K562 (cell line): ENCODE data around the gene ANAPC2. TPM values are rescaled to one million over a fixed set of nuclear protein-coding genes. Genes with fewer than 3 reads are reported as not detected.

Source experiments
- ATAC-seq: fragments of 200-7000 bp; cut with Tn5 transposase; 3 replicates; pipeline ENCODE4 v1.9.1; 2020; ENCODE audit warnings: moderate library complexity
- BruUV-seq: library from RNA; stranded (reverse); fragments of 400-500 nt; replicated peaks from 2 replicates; lab custom pipeline; 2021; lab: Mats Ljungman, UMichigan
- CTCF ChIA-PET: fragments of 300-600 bp; formaldehyde crosslinking; extraction: SDS; loops from one replicate; lab custom pipeline; 2021; ENCODE audit warnings: low intra/inter-chr PET ratio; lab: Yijun Ruan, JAX
- POLR2A ChIA-PET: fragments of 300-600, 350-650 bp; sonication (Branson Sonifier 250); formaldehyde crosslinking; extraction: SDS; loops from one replicate; lab custom pipeline; 2021; ENCODE audit warnings: antibody characterized with exemption, inconsistent platforms; lab: Yijun Ruan, JAX
- DNase-seq, 4 experiments: peaks; one replicate each; pipeline versions ENCODE4 v3.0.0 to v3.0.0-alpha.2; 2011 to 2018; ENCODE audit warnings: low spot score in 3 of 4, mixed read lengths in 3 of 4; ENCODE audit errors: extremely low read depth in 1 of 4
- FAIRE-seq: peaks from 2 replicates; lab custom pipeline; 2011; peaks lifted over from hg19 to GRCh38; lab: Jason Lieb, UNC
- H2AFZ ChIP-seq: 2 replicates; pipeline ENCODE4 v1.6.0; 2011; ENCODE audit warnings: low read depth, low read length, control low read depth, inconsistent platforms
- H3K27ac ChIP-seq: fragments of 200-600 bp; 3 replicates; pipeline ENCODE4 v1.8.0; 2011; ENCODE audit warnings: low read depth, mild to moderate bottlenecking, control low read depth, inconsistent platforms, low read length, moderate library complexity, mixed read lengths; ENCODE audit errors: extremely low read depth
- H3K27me3 ChIP-seq, 2 experiments: fragments of 300-600 bp in 1 of 2; 2 replicates in 1 of 2; 3 replicates in 1 of 2; pipeline versions ENCODE4 v1.6.0 to v1.8.0; 2011; ENCODE audit warnings: inconsistent platforms in 2 of 2, low read length in 2 of 2, mild to moderate bottlenecking in 1 of 2, mixed read lengths in 1 of 2, moderate library complexity in 1 of 2; ENCODE audit not compliant: control insufficient read depth in 2 of 2, insufficient read depth in 2 of 2
- H3K36me3 ChIP-seq: fragments of 300-600 bp; 3 replicates; pipeline ENCODE4 v1.8.0; 2011; ENCODE audit warnings: mild to moderate bottlenecking, low read length, inconsistent platforms; ENCODE audit not compliant: control insufficient read depth, insufficient read depth
- H3K4me1 ChIP-seq, 2 experiments: fragments of 200-600 bp in 1 of 2; replicated peaks in 1 of 2; 2 replicates in 1 of 2; 3 replicates in 1 of 2; pipeline versions ENCODE4 v1.5.1 to v1.8.0; 2011; ENCODE audit warnings: inconsistent platforms in 2 of 2, low read length in 2 of 2, mild to moderate bottlenecking in 1 of 2, mixed read lengths in 1 of 2, moderate library complexity in 1 of 2; ENCODE audit not compliant: control insufficient read depth in 2 of 2, insufficient read depth in 2 of 2
- H3K4me2 ChIP-seq: 2 replicates; pipeline ENCODE4 v1.6.1; 2011; ENCODE audit warnings: low read length, control low read depth, inconsistent platforms, mixed read lengths; ENCODE audit not compliant: insufficient read depth
- H3K4me3 ChIP-seq: fragments of 200-600 bp; sonication (generic), shearing (Covaris generic); 2 replicates; pipeline ENCODE4 v1.5.1; 2016; ENCODE audit warnings: control low read depth, inconsistent platforms
- H3K79me2 ChIP-seq: fragments of 200-600 bp; 3 replicates; pipeline ENCODE4 v1.8.0; 2011; ENCODE audit warnings: low read length, inconsistent platforms; ENCODE audit not compliant: control insufficient read depth, insufficient read depth
- H3K9ac ChIP-seq, 2 experiments: 2 replicates each; pipeline versions ENCODE4 v1.6.0 to v1.6.1; 2011; ENCODE audit warnings: low read depth in 2 of 2, low read length in 2 of 2, control low read depth in 1 of 2, inconsistent platforms in 1 of 2, mild to moderate bottlenecking in 1 of 2, mixed read lengths in 1 of 2; ENCODE audit not compliant: insufficient read depth in 1 of 2
- H3K9me1 ChIP-seq: one replicate; pipeline ENCODE4 v1.6.0; 2011; ENCODE audit warnings: inconsistent platforms, mild to moderate bottlenecking, low read length, moderate library complexity; ENCODE audit not compliant: control insufficient read depth, insufficient read depth
- H3K9me3 ChIP-seq: replicated peaks from 2 replicates; pipeline ENCODE4 v1.5.1; 2011; ENCODE audit warnings: low read depth, low read length, inconsistent platforms; ENCODE audit not compliant: control insufficient read depth, insufficient read depth
- H4K20me1 ChIP-seq: replicated peaks from 2 replicates; pipeline ENCODE4 v1.6.1; 2011; ENCODE audit warnings: low read length, inconsistent platforms, mixed read lengths; ENCODE audit not compliant: control insufficient read depth, insufficient read depth
- FIP1L1 ChIP-seq: fragments of 200-400 bp; formaldehyde crosslinking; IDR thresholded peaks from 2 replicates; pipeline ENCODE4 v1.6.1; 2018; ENCODE audit warnings: mild to moderate bottlenecking, low read depth, low read length; ENCODE audit not compliant: poor library complexity, severe bottlenecking
- HIVEP1 ChIP-seq: fragments of 250-450 bp; sonication (Bioruptor Pico); IDR thresholded peaks from 2 replicates; pipeline ENCODE4 v1.4.0; 2020; ENCODE audit warnings: mild to moderate bottlenecking
- HNRNPH1 ChIP-seq: fragments of 200-400 bp; formaldehyde crosslinking; optimal IDR thresholded peaks from 2 replicates; pipeline ENCODE3; 2017; ENCODE audit warnings: low read depth, mild to moderate bottlenecking, low read length, moderate library complexity
- NFE2L1 ChIP-seq: fragments of 450-650 bp; IDR thresholded peaks from 2 replicates; pipeline ENCODE4 v1.6.1; 2016; ENCODE audit warnings: missing genetic modification characterization, low read depth, mild to moderate bottlenecking, missing compliant biosample characterization, moderate library complexity, borderline replicate concordance
- SAFB2 ChIP-seq: fragments of 200-400 bp; formaldehyde crosslinking; IDR thresholded peaks from 2 replicates; pipeline ENCODE4 v1.6.1; 2018; ENCODE audit warnings: borderline replicate concordance, low read length, low read depth, moderate library complexity; ENCODE audit not compliant: severe bottlenecking
- VEZF1 ChIP-seq: fragments of 200-800 bp; sonication (Bioruptor generic); IDR thresholded peaks from 2 replicates; pipeline ENCODE4 v1.6.1; 2017; ENCODE audit warnings: missing genetic modification characterization, missing compliant biosample characterization
- ZBTB2 ChIP-seq: fragments of 450-650 bp; IDR thresholded peaks from 2 replicates; pipeline ENCODE4 v1.6.1; 2016; ENCODE audit warnings: antibody characterized with exemption
- ZNF609 ChIP-seq: sonication (generic); formaldehyde crosslinking; IDR thresholded peaks from 2 replicates; pipeline ENCODE4 v1.8.1; 2023; ENCODE audit warnings: missing genetic modification reagents, mild to moderate bottlenecking, borderline replicate concordance
- WGBS: fragments of 100-300 bp; shearing (Covaris generic); methylation state at CpG from one replicate; pipeline ENCODE4 v1.1.6; 2016; ENCODE audit warnings: low coverage, mixed read lengths; ENCODE audit not compliant: insufficient coverage; ENCODE audit errors: missing lambda C conversion rate; 5-methylcytosine and 5-hydroxymethylcytosine counted together
- in situ Hi-C: fragments of 300-500 bp; cut with MboI; formaldehyde crosslinking; loops from 4 replicates; pipeline ENCODE4 v1.15.0; 2018; ENCODE audit warnings: inconsistent platforms, mixed read lengths
- intact Hi-C: fragments of 100-400 bp; cut with micrococcal nuclease; formaldehyde crosslinking; loops from 2 replicates; pipeline ENCODE4 v1.14.2; 2022
- polyA plus RNA-seq, 8 experiments: library from polyadenylated mRNA; depleted of rRNA in 4 of 8; stranded (reverse) in 5 of 8; unstranded in 3 of 8; fragments of >200 nt; fragmentation: Nextera tagmentation in 2 of 8; fragmentation: Illumina TruSeq in 1 of 8; extraction: Ambion mirVana in 2 of 8; extraction: Trizol in 1 of 8; gene quantifications; 2 replicates each; pipeline versions ENCODE4 v1.2.1 to v1.2.3, GENCODE V29; 2011 to 2014; ENCODE audit warnings: inconsistent platforms in 1 of 8, missing spikeins in 1 of 8
- total RNA-seq, 7 experiments: library from RNA; depleted of rRNA in 6 of 7; stranded (reverse); fragments of >200 nt in 6 of 7; fragmentation: Illumina TruSeq in 2 of 7; extraction: Trizol in 2 of 7; gene quantifications; 2 replicates each; pipeline versions ENCODE4 v1.2.1 to v1.2.3, GENCODE V29; 2011 to 2021; ENCODE audit warnings: low replicate concordance in 1 of 7

Gene ANAPC2
- total and polyA plus RNA-seq, 9 of the 15 experiments (the other 6 are each of a cell fraction or from before 2014, with no cell fraction given), result 0.11 to 56.5 (median 17.1) TPM; not detected in 1

DNA sequence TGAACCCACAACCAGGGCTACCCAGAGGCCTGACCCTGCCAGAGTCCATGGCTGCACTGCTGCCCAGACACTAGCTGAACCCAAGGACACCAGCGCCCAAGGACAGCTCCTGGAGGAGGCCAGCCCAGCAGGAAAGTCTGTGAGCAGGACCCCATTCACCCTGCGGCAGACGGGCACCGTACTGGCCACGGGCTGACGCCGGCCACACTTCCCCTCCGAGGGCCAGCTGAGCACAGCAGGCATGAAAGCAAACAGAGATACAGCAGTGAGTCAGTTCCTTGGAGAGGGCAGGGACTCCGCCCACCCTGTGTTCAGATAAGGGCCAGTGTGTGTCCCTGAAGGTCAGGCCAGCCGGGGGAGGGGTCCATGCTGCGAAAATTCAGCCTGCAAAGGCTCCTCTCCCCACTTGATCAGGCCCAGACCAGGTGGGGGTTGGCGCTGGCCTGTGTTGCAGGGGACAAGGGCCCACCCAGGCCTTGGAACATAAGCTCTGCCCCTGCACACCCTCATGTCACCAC lies 30.5 kb upstream of the ANAPC2 start (continued):
- TF ChIP-seq ZBTB2 (peak; percentile 82), NFE2L1 (tag) (no peak)

GRCh38 chr9:137218212-137218753 lies 29.9 kb upstream of the ANAPC2 start:
- POLR2A ChIA-PET, result interaction anchor here (0.5 to 2.1 kb wide), 11 partner anchors 9 to 222 kb away, joined by 3 to 13 read pairs (median 5); partner anchors contain the start of genes CLIC3, TPRN and TUBB4B
- TF ChIP-seq HNRNPH1 (no peak), VEZF1 (CRISPR knock-in tag) (no peak), SAFB2 (no peak), FIP1L1 (peak; percentile 39), HIVEP1 (CRISPR knock-in tag) (no peak), ZNF609 (CRISPR knock-in tag) (no peak)

More at GRCh38 chr9:137218212-137218753, 29.9 kb upstream of the ANAPC2 start:
- Histone ChIP-seq H3K9ac (peak overlapping the region; percentile 76 to 92), H3K27me3 (no peaks in the 10 kb centered on the region), H3K4me1 (peaks cover 34 to 91% of the 10 kb centered on the region in 2 experiments), H3K4me2 (peak overlapping the region; percentile 82), H3K27ac (peak overlapping the region; percentile 72), H3K9me3 (no peaks in the 10 kb centered on the region), H3K36me3 (peaks cover 32% of the 10 kb centered on the region; the same call in 1 of the 3 replicates), H4K20me1 (no peaks in the 10 kb centered on the region), H3K79me2 (peaks cover 18% of the 10 kb centered on the region; the same call in 2 of the 3 replicates), H3K4me3 (no peak overlapping the region), H3K9me1 (no peaks in the 10 kb centered on the region), H2AFZ (no peak overlapping the region)
- 85% methylated on average over 24 of the region's 30 CpGs for WGBS
- no TSS peak for BruUV-seq
- intact Hi-C loops (loop anchor here (2.0 kb wide), 1 partner anchor 17 kb away; the partner anchor contains the start of gene TPRN), in situ Hi-C loops (no loop called here)
- DNase-seq (no peak), FAIRE-seq (no peak), ATAC-seq (no peak)
- CTCF ChIA-PET, result no interaction called here
